HepG2 (cell line): ENCODE results near the gene SAMM50. TPM values are rescaled to one million over a fixed set of nuclear protein-coding genes. Genes with fewer than 3 reads are reported as not detected.

ENCODE experiments used
- ATF7 ChIP-seq, 2 experiments: fragments of 450-650 bp in 1 of 2; sonication (generic) in 1 of 2; formaldehyde crosslinking in 1 of 2; IDR thresholded peaks; 2 replicates each; pipeline versions ENCODE4 v1.4.0 to v1.6.1; 2016 to 2020; ENCODE audit warnings: antibody characterized with exemption in 1 of 2, mild to moderate bottlenecking in 1 of 2, missing genetic modification reagents in 1 of 2
- BRCA1 ChIP-seq: sonication (generic); formaldehyde crosslinking; IDR thresholded peaks from 2 replicates; pipeline ENCODE4 v1.4.0; 2020; ENCODE audit warnings: missing genetic modification reagents
- GATA4 ChIP-seq: sonication (generic); IDR thresholded peaks from 2 replicates; pipeline ENCODE4 v1.6.1; 2016; ENCODE audit warnings: antibody characterized with exemption, low read depth, borderline replicate concordance
- HDAC6 ChIP-seq: fragments of 200-600 bp; sonication (generic); IDR thresholded peaks from 2 replicates; pipeline ENCODE4 v1.7.0; 2017; ENCODE audit warnings: mild to moderate bottlenecking, antibody characterized with exemption, low read length, low read depth
- MED8 ChIP-seq: sonication (generic); formaldehyde crosslinking; IDR thresholded peaks from 2 replicates; pipeline ENCODE4 v1.8.1; 2023; ENCODE audit warnings: mild to moderate bottlenecking, missing genetic modification reagents; ENCODE audit not compliant: insufficient replicate concordance
- NR2F6 ChIP-seq, 2 experiments: IDR thresholded peaks; 2 replicates each; pipeline ENCODE4 v1.6.1; 2016; ENCODE audit warnings: antibody characterized with exemption in 1 of 2, mild to moderate bottlenecking in 1 of 2
- REPIN1 ChIP-seq: sonication (generic); formaldehyde crosslinking; IDR thresholded peaks from 2 replicates; pipeline ENCODE4 v1.8.0; 2022; ENCODE audit warnings: missing genetic modification reagents, low read depth, mild to moderate bottlenecking, borderline replicate concordance
- ZBTB7A ChIP-seq: sonication (generic); formaldehyde crosslinking; IDR thresholded peaks from 2 replicates; pipeline ENCODE4 v1.8.0; 2022; ENCODE audit warnings: mild to moderate bottlenecking, missing genetic modification reagents
- ZKSCAN8 ChIP-seq: IDR thresholded peaks from 2 replicates; pipeline ENCODE4 v1.6.1; 2016; ENCODE audit warnings: borderline replicate concordance, missing genetic modification reagents, missing compliant biosample characterization
- ZNF207 ChIP-seq: fragments of 450-650 bp; IDR thresholded peaks from 2 replicates; pipeline ENCODE4 v1.6.1; 2016; ENCODE audit warnings: antibody characterized with exemption, borderline replicate concordance
- ZNF317 ChIP-seq: sonication (generic); formaldehyde crosslinking; IDR thresholded peaks from 2 replicates; pipeline ENCODE4 v1.5.0; 2020; ENCODE audit warnings: mild to moderate bottlenecking, missing genetic modification reagents
- ZNF572 ChIP-seq: sonication (generic); formaldehyde crosslinking; IDR thresholded peaks from 2 replicates; pipeline ENCODE4 v1.5.1; 2020; ENCODE audit warnings: mild to moderate bottlenecking, missing genetic modification reagents
- ZSCAN12 ChIP-seq: sonication (generic); formaldehyde crosslinking; IDR thresholded peaks from 2 replicates; pipeline ENCODE4 v1.9.0; 2021; ENCODE audit warnings: mild to moderate bottlenecking, missing genetic modification reagents
- polyA plus RNA-seq, 8 experiments: library from polyadenylated mRNA; depleted of rRNA in 3 of 8; stranded (reverse) in 7 of 8; unstranded in 1 of 8; fragments of >200 nt; fragmentation: Illumina TruSeq in 4 of 8; extraction: Trizol in 4 of 8; gene quantifications; 2 replicates each; pipeline versions ENCODE4 v1.2.1 to v1.2.3, GENCODE V29; 2011 to 2016; ENCODE audit warnings: low read depth in 4 of 8, missing spikeins in 1 of 8, mixed read lengths in 1 of 8; ENCODE audit not compliant: insufficient read depth in 1 of 8
- total RNA-seq, 5 experiments: library from RNA; depleted of rRNA; stranded (reverse); fragments of >200 nt; fragmentation: Illumina TruSeq; extraction: Trizol; gene quantifications; 2 replicates each; pipeline ENCODE4 v1.2.3, GENCODE V29; 2016; ENCODE audit warnings: low read depth in 1 of 5
- TF ChIP-seq, protein P1 (sequence below): sonication (generic); formaldehyde crosslinking; IDR thresholded peaks from 2 replicates; pipeline ENCODE4 v1.5.0; 2020; ENCODE audit warnings: mild to moderate bottlenecking, missing genetic modification reagents, borderline replicate concordance
- TF ChIP-seq, protein P2 (sequence below): sonication (generic); formaldehyde crosslinking; IDR thresholded peaks from 2 replicates; pipeline ENCODE4 v1.4.0; 2020; ENCODE audit warnings: missing genetic modification reagents, borderline replicate concordance

SAMM50 gene
- total and polyA plus RNA-seq, 2 of the 13 experiments (the other 11 are each of a cell fraction or from before 2014, with no cell fraction given), result 34.7 to 63.4 TPM

DNA sequence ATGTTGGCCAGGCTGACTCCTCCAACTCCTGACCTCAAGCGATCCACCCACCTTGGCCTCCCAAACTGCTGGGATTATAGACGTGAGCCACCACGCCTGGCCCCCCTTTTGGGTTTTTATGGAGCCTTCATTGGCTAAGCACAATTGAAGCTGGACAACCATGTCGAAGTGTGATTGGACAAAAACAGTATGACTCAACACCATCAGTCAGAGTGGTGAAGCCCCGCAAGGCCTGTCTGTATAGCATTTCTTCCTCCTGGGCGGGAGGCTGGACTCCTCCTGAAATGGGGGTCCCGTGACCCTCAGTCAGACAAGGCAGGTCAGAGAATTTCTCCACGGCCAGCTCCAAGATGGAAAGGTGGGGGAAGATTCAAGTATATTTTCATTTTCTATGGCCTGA, 65.7 kb downstream of the SAMM50 start (continued):
- no peak for TF ChIP-seq GATA4
- no peak for TF ChIP-seq ATF7 (IDR thresholded peaks at IDR 0.05)
- TF ChIP-seq ATF7 (CRISPR knock-in tag; IDR thresholded peaks at IDR 0.05), result no peak
- no peak for TF ChIP-seq REPIN1 (CRISPR knock-in tag)
- TF ChIP-seq NR2F6 (IDR thresholded peaks at IDR 0.05), result no peak
- no peak for TF ChIP-seq NR2F6 (CRISPR knock-in tag; IDR thresholded peaks at IDR 0.05)
- TF ChIP-seq ZNF207, result no peak
- no peak for TF ChIP-seq ZBTB7A (CRISPR knock-in tag)
- TF ChIP-seq HDAC6, result no peak
- TF ChIP-seq, protein P1, sequence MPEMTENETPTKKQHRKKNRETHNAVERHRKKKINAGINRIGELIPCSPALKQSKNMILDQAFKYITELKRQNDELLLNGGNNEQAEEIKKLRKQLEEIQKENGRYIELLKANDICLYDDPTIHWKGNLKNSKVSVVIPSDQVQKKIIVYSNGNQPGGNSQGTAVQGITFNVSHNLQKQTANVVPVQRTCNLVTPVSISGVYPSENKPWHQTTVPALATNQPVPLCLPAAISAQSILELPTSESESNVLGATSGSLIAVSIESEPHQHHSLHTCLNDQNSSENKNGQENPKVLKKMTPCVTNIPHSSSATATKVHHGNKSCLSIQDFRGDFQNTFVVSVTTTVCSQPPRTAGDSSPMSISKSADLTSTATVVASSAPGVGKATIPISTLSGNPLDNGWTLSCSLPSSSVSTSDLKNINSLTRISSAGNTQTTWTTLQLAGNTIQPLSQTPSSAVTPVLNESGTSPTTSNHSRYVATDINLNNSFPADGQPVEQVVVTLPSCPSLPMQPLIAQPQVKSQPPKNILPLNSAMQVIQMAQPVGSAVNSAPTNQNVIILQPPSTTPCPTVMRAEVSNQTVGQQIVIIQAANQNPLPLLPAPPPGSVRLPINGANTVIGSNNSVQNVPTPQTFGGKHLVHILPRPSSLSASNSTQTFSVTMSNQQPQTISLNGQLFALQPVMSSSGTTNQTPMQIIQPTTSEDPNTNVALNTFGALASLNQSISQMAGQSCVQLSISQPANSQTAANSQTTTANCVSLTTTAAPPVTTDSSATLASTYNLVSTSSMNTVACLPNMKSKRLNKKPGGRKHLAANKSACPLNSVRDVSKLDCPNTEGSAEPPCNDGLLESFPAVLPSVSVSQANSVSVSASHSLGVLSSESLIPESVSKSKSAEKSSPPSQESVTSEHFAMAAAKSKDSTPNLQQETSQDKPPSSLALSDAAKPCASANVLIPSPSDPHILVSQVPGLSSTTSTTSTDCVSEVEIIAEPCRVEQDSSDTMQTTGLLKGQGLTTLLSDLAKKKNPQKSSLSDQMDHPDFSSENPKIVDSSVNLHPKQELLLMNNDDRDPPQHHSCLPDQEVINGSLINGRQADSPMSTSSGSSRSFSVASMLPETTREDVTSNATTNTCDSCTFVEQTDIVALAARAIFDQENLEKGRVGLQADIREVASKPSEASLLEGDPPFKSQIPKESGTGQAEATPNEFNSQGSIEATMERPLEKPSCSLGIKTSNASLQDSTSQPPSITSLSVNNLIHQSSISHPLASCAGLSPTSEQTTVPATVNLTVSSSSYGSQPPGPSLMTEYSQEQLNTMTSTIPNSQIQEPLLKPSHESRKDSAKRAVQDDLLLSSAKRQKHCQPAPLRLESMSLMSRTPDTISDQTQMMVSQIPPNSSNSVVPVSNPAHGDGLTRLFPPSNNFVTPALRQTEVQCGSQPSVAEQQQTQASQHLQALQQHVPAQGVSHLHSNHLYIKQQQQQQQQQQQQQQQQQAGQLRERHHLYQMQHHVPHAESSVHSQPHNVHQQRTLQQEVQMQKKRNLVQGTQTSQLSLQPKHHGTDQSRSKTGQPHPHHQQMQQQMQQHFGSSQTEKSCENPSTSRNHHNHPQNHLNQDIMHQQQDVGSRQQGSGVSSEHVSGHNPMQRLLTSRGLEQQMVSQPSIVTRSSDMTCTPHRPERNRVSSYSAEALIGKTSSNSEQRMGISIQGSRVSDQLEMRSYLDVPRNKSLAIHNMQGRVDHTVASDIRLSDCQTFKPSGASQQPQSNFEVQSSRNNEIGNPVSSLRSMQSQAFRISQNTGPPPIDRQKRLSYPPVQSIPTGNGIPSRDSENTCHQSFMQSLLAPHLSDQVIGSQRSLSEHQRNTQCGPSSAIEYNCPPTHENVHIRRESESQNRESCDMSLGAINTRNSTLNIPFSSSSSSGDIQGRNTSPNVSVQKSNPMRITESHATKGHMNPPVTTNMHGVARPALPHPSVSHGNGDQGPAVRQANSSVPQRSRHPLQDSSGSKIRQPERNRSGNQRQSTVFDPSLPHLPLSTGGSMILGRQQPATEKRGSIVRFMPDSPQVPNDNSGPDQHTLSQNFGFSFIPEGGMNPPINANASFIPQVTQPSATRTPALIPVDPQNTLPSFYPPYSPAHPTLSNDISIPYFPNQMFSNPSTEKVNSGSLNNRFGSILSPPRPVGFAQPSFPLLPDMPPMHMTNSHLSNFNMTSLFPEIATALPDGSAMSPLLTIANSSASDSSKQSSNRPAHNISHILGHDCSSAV (CRISPR knock-in tag), result no peak
- TF ChIP-seq, protein P2, sequence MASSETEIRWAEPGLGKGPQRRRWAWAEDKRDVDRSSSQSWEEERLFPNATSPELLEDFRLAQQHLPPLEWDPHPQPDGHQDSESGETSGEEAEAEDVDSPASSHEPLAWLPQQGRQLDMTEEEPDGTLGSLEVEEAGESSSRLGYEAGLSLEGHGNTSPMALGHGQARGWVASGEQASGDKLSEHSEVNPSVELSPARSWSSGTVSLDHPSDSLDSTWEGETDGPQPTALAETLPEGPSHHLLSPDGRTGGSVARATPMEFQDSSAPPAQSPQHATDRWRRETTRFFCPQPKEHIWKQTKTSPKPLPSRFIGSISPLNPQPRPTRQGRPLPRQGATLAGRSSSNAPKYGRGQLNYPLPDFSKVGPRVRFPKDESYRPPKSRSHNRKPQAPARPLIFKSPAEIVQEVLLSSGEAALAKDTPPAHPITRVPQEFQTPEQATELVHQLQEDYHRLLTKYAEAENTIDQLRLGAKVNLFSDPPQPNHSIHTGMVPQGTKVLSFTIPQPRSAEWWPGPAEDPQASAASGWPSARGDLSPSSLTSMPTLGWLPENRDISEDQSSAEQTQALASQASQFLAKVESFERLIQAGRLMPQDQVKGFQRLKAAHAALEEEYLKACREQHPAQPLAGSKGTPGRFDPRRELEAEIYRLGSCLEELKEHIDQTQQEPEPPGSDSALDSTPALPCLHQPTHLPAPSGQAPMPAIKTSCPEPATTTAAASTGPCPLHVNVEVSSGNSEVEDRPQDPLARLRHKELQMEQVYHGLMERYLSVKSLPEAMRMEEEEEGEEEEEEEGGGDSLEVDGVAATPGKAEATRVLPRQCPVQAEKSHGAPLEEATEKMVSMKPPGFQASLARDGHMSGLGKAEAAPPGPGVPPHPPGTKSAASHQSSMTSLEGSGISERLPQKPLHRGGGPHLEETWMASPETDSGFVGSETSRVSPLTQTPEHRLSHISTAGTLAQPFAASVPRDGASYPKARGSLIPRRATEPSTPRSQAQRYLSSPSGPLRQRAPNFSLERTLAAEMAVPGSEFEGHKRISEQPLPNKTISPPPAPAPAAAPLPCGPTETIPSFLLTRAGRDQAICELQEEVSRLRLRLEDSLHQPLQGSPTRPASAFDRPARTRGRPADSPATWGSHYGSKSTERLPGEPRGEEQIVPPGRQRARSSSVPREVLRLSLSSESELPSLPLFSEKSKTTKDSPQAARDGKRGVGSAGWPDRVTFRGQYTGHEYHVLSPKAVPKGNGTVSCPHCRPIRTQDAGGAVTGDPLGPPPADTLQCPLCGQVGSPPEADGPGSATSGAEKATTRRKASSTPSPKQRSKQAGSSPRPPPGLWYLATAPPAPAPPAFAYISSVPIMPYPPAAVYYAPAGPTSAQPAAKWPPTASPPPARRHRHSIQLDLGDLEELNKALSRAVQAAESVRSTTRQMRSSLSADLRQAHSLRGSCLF (CRISPR knock-in tag), result no peak
- no peak for TF ChIP-seq ZKSCAN8 (CRISPR knock-in tag)
- no peak for TF ChIP-seq ZNF317 (CRISPR knock-in tag)
- TF ChIP-seq ZNF572 (CRISPR knock-in tag), result no peak
- TF ChIP-seq ZSCAN12 (CRISPR knock-in tag), result no peak
- TF ChIP-seq BRCA1, result no peak
- no peak for TF ChIP-seq MED8 (CRISPR knock-in tag)
